Osteocyte (in vitro differentiated cells): Measurements from ENCODE around the gene WDR1. TPM values are rescaled to one million over a fixed set of nuclear protein-coding genes. Genes with fewer than 3 reads are reported as not detected.

Experiments
- DNase-seq: peaks from one replicate; pipeline ENCODE4 v3.0.0; 2021; ENCODE audit warnings: mixed read lengths; ENCODE audit not compliant: unreplicated experiment; ENCODE audit errors: extremely low spot score
- H3K27ac Mint-ChIP-seq: one replicate; pipeline ENCODE4 v1.8.0; 2021; ENCODE audit warnings: mild to moderate bottlenecking, mixed read lengths; ENCODE audit not compliant: unreplicated experiment
- H3K27me3 Mint-ChIP-seq: one replicate; pipeline ENCODE4 v1.8.0; 2021; ENCODE audit warnings: mixed read lengths; ENCODE audit not compliant: unreplicated experiment
- H3K36me3 Mint-ChIP-seq: one replicate; pipeline ENCODE4 v1.8.0; 2021; ENCODE audit warnings: mixed read lengths; ENCODE audit not compliant: unreplicated experiment
- H3K4me1 Mint-ChIP-seq: one replicate; pipeline ENCODE4 v1.8.0; 2021; ENCODE audit warnings: mixed read lengths; ENCODE audit not compliant: unreplicated experiment
- H3K4me3 Mint-ChIP-seq: one replicate; pipeline ENCODE4 v1.8.0; 2021; ENCODE audit warnings: mild to moderate bottlenecking, moderate library complexity, mixed read lengths; ENCODE audit not compliant: unreplicated experiment
- H3K9me3 Mint-ChIP-seq: one replicate; pipeline ENCODE4 v1.8.0; 2021; ENCODE audit warnings: mixed read lengths; ENCODE audit not compliant: unreplicated experiment
- CTCF ChIP-seq: fragments of 200-600 bp; sonication (generic); IDR thresholded peaks from 2 replicates; pipeline ENCODE4 v1.5.0; 2021; ENCODE audit warnings: antibody characterized with exemption, mild to moderate bottlenecking, moderate library complexity
- total RNA-seq: library from RNA; stranded (reverse); gene quantifications from 2 replicates; pipeline ENCODE4 v1.2.1, GENCODE V29; 2021

Gene WDR1
- total RNA-seq, 1 donor from 2014 or later, result 537 TPM

- no peak for TF ChIP-seq CTCF
- Mint-ChIP-seq H3K27ac (peak overlapping the region; percentile 81), H3K4me3 (no peak overlapping the region), H3K36me3 (peaks cover 66% of the 10 kb centered on the region), H3K4me1 (peaks cover 14% of the 10 kb centered on the region), H3K27me3 (no peaks in the 10 kb centered on the region), H3K9me3 (no peaks in the 10 kb centered on the region)
- DNase-seq, result no peak
These were observed 37.9 kb downstream of the WDR1 start for GRCh38 chr4:10078481-10079233.

- Mint-ChIP-seq H3K9me3 (no peaks in the 10 kb centered on the region), H3K4me3 (no peak overlapping the region), H3K36me3 (peaks cover 70% of the 10 kb centered on the region), H3K27ac (peak overlapping the region; percentile 44), H3K27me3 (no peaks in the 10 kb centered on the region), H3K4me1 (peaks cover 14% of the 10 kb centered on the region)
- TF ChIP-seq CTCF, result no peak
- no peak for DNase-seq
These were observed 38.9 kb downstream of the WDR1 start for GRCh38 chr4:10077483-10078335.

GRCh38 chr4:10077076-10077475 is 39.5 kb downstream of the WDR1 start:
- Mint-ChIP-seq H3K36me3 (peaks cover 67% of the 10 kb centered on the region), H3K27me3 (no peaks in the 10 kb centered on the region), H3K9me3 (no peaks in the 10 kb centered on the region), H3K4me3 (no peak overlapping the region), H3K4me1 (peaks cover 14% of the 10 kb centered on the region), H3K27ac (peak overlapping the region; percentile 58)
- no peak for DNase-seq
- TF ChIP-seq CTCF, result no peak

- H3K9me3 Mint-ChIP-seq, result no peaks in the 10 kb centered on the region
- H3K4me3 Mint-ChIP-seq, result no peak overlapping the region
- no peak for DNase-seq
- peaks cover 65% of the 10 kb centered on the region for H3K36me3 Mint-ChIP-seq
- peaks cover 14% of the 10 kb centered on the region for H3K4me1 Mint-ChIP-seq
- TF ChIP-seq CTCF, result no peak
- H3K27ac Mint-ChIP-seq, result peak overlapping the region; percentile 58
- no peaks in the 10 kb centered on the region for H3K27me3 Mint-ChIP-seq
These were observed 40.6 kb downstream of the WDR1 start for GRCh38 chr4:10075953-10076391.
